Measurements from ENCODE around the gene RPL35. TPM values are rescaled to one million over a fixed set of nuclear protein-coding genes. Genes with fewer than 3 reads are reported as not detected.

The RPL35 gene
- total RNA-seq, 1 donor from 2014 or later: 1,925 TPM

DNA sequence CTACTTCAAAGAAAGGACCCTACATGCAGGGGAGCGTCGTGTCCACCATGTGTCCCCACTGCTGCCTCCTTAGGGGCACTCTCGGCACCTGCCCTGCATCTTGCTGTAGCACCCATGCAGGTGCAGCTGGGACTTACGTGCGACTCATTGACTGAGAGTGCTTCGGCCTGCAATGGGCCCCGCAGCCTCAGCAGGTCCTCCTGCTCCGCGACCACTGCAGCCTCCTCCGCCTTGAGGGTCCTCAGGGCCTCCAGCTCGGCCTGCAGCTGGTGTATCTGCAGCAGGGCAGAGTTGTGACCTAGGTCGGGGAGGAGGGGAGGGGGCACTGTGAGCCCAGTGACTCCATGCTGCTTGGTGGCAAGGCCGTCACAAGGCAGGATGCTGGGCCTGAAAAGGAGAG lies 27.2 kb upstream of the RPL35 start:
- TF ChIP-seq, protein P1, sequence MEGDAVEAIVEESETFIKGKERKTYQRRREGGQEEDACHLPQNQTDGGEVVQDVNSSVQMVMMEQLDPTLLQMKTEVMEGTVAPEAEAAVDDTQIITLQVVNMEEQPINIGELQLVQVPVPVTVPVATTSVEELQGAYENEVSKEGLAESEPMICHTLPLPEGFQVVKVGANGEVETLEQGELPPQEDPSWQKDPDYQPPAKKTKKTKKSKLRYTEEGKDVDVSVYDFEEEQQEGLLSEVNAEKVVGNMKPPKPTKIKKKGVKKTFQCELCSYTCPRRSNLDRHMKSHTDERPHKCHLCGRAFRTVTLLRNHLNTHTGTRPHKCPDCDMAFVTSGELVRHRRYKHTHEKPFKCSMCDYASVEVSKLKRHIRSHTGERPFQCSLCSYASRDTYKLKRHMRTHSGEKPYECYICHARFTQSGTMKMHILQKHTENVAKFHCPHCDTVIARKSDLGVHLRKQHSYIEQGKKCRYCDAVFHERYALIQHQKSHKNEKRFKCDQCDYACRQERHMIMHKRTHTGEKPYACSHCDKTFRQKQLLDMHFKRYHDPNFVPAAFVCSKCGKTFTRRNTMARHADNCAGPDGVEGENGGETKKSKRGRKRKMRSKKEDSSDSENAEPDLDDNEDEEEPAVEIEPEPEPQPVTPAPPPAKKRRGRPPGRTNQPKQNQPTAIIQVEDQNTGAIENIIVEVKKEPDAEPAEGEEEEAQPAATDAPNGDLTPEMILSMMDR (IDR thresholded peaks at IDR 0.05): no peak
- TF ChIP-seq POLR2A (IDR thresholded peaks at IDR 0.05) (no peak), POLR2AphosphoS5 (IDR thresholded peaks at IDR 0.05; ENCODE audit: insufficient read depth in 1 of 2, low read depth in 1 of 2) (no peak)
- Histone ChIP-seq H3K4me1 (no peaks in the 10 kb centered on the region), H3K27ac (no peak overlapping the region), H3K27me3 (no peaks in the 10 kb centered on the region), H3K9me3 (no peaks in the 10 kb centered on the region), H3K36me3 (peaks cover 0 to 86% of the 10 kb centered on the region in 2 donors), H3K4me3 (no peak overlapping the region)
- intact Hi-C loops (cut with DNase I): no loop called here
- no peak for DNase-seq (ENCODE audit: extremely low spot score in 2 of 2)

DNA sequence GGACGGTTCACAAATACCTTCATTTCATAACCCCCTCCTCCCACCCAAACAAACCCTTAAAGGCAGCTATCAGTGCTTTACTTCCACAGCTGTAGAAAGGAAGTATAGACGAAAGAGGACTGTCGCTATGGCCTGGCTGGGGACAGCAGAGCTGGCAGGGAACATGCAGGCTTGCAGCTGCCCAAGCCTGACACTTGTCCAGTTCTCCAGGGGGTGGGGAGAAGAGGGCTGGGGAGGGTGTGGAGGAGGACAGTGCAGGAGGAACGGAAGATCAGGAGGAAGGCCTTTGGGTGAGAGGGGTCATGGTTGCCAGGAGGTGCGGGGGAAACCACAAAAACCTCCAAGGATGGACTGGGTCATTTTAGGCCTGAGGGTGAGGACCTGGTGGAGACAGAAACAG lies 26.1 kb upstream of the RPL35 start:
- intact Hi-C loops (cut with DNase I): no loop called here
- Histone ChIP-seq H3K9me3 (no peaks in the 10 kb centered on the region), H3K27ac (no peak overlapping the region), H3K4me3 (no peak overlapping the region), H3K4me1 (no peaks in the 10 kb centered on the region), H3K36me3 (peaks cover 0 to 78% of the 10 kb centered on the region in 2 donors), H3K27me3 (no peaks in the 10 kb centered on the region)
- no peak for DNase-seq (ENCODE audit: extremely low spot score in 2 of 2)
- TF ChIP-seq POLR2AphosphoS5 (IDR thresholded peaks at IDR 0.05; ENCODE audit: insufficient read depth in 1 of 2, low read depth in 1 of 2): no peak
- no peak for TF ChIP-seq POLR2A (IDR thresholded peaks at IDR 0.05)

DNA sequence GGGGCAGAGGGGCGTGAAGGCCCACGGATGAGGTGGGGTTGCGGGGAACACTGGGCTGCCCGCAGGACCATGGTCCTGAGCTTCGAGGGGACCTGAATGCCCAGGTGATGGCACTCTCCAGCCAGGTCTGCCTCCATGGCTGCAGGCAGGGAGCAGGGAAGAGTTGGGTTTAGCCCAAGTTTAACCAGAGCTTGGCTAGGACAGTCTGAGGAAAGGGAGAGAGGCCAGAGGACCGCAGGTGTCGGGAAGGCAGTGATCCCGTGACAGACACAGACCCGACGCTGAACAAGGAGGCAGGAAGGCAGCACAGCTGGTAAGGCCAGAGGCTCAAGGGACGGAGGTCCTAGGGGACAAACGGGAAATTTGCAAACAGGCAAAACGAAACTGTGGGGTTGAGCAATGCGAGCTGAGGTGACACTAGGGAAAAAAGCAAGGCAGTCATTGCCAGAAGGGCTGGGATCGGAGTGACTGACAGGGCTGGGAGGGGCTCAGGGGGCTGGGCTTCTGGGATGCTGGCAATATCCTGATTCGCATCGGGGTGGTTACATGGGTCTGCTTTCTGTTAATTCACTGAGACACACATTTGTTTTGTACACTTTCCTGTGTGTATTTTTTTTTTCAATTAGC lies 25.2 kb upstream of the RPL35 start:
- no peaks in the 10 kb centered on the region for H3K27me3 ChIP-seq

DNA sequence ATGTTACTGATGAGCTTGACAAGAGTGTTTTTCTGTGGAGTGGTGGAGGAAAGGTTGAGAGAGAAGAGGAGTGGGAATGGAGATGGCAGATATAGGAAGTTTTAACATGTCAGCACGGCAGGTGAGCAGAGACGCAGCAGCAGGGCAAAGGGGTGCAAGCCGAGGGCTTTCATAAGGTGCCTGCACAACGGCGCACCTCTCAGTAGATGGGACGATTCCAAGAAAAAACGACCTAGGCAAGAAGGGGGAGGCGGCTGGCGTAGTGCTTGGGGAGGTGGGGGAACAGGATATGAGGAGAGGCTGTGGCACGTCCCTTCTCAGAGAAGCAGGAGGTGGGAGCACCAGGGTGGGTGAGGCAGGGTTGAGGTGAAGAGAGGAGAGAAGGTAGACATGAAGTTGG lies 24.7 kb upstream of the RPL35 start:
- TF ChIP-seq, protein P1 (IDR thresholded peaks at IDR 0.05): no peak
- TF ChIP-seq POLR2AphosphoS5 (IDR thresholded peaks at IDR 0.05; ENCODE audit: insufficient read depth in 1 of 2, low read depth in 1 of 2): no peak
- TF ChIP-seq POLR2A (IDR thresholded peaks at IDR 0.05): no peak
- H3K4me3 ChIP-seq: no peak overlapping the region
- no peaks in the 10 kb centered on the region for H3K27me3 ChIP-seq
- peaks cover 0 to 78% of the 10 kb centered on the region in 2 donors for H3K36me3 ChIP-seq
- DNase-seq (ENCODE audit: extremely low spot score in 2 of 2): no peak
- H3K27ac ChIP-seq: no peak overlapping the region
- no peaks in the 10 kb centered on the region for H3K4me1 ChIP-seq
- H3K9me3 ChIP-seq: no peaks in the 10 kb centered on the region
- intact Hi-C loops (cut with DNase I): no loop called here

More for the DNA sequence above, 25.2 kb upstream of the RPL35 start:
- no peaks in the 10 kb centered on the region for H3K9me3 ChIP-seq
- no peak overlapping the region for H3K4me3 ChIP-seq
- intact Hi-C loops (cut with DNase I): no loop called here
- peaks cover 0 to 78% of the 10 kb centered on the region in 2 donors for H3K36me3 ChIP-seq
- TF ChIP-seq, protein P1 (IDR thresholded peaks at IDR 0.05): no peak
- TF ChIP-seq POLR2A (IDR thresholded peaks at IDR 0.05) (no peak), POLR2AphosphoS5 (IDR thresholded peaks at IDR 0.05; ENCODE audit: insufficient read depth in 1 of 2, low read depth in 1 of 2) (no peak)
- H3K27ac ChIP-seq: no peak overlapping the region
- DNase-seq (ENCODE audit: extremely low spot score in 2 of 2): no peak
- H3K4me1 ChIP-seq: no peaks in the 10 kb centered on the region

DNA sequence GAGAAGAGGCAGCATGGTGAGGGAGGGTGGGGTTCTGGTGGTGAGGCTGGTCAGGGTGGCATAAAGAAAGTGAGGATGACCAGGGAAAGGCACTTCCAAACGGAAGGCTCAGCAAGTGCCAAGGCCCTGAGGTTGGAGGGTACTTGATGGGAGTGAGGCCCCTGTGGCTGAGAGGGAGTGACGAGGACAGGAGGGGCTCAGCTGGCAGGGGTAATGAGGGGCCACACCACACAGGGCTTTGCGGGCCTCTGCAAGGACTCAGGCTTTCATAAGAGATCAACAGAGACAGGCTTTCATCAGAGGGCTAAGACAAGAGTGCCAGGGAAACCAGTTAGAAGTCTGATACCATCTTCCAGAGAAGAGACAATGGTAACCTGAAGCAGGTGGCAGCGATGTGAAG lies 23.8 kb upstream of the RPL35 start:
- Histone ChIP-seq H3K27me3 (no peaks in the 10 kb centered on the region), H3K4me3 (no peak overlapping the region), H3K9me3 (no peaks in the 10 kb centered on the region), H3K36me3 (peaks cover 0 to 73% of the 10 kb centered on the region in 2 donors), H3K27ac (no peak overlapping the region), H3K4me1 (no peaks in the 10 kb centered on the region)
- TF ChIP-seq, protein P1 (IDR thresholded peaks at IDR 0.05): no peak
- TF ChIP-seq POLR2A (IDR thresholded peaks at IDR 0.05) (no peak), POLR2AphosphoS5 (IDR thresholded peaks at IDR 0.05; ENCODE audit: insufficient read depth in 1 of 2, low read depth in 1 of 2) (no peak)
- DNase-seq (ENCODE audit: extremely low spot score in 2 of 2): no peak
- intact Hi-C loops (cut with DNase I): no loop called here

Data from vagina (tissue), 2 donors.